ENCODE data around the gene DRC7. TPM values are rescaled to one million over a fixed set of nuclear protein-coding genes. Genes with fewer than 3 reads are reported as not detected.
A peak's percentile ranks its signal among the peaks of the same experiment; 100 is the strongest.

Gene DRC7
- total RNA-seq, 8 experiments from 2014 or later: 0.49 to 7.4 (median 0.63) TPM; not detected in 1

GRCh38 chr16:57672416-57672815 is 22.2 kb upstream of the DRC7 start:
- Histone ChIP-seq H3K27ac (no peak overlapping the region), H3K4me1 (replicated peaks in 1 of 2) (peaks cover 5 to 12% of the 10 kb centered on the region in 2 donors), H3K4me3 (no peak overlapping the region)
- WGBS, 10 experiments: 14 to 90% (median 53%) methylated on average over 2 to 3 of the region's 3 CpGs; no CpG with 5 or more reads in 2 of the 10 experiments
- ATAC-seq (replicated peaks in 6 of 8): no peak
- in situ Hi-C loops (cut with MboI; ENCODE audit: low pct_unique_long_range_greater_than_20kb in 2 of 9, low sequenced_read_pairs in 9 of 9, unreplicated experiment in 9 of 9): no loop called here

- WGBS, 10 experiments: 13 to 100% (median 77%) methylated on average over 1 to 2 of the region's 2 CpGs; no CpG with 5 or more reads in 2 of the 10 experiments
- H3K27ac ChIP-seq: no peak overlapping the region
- H3K4me1 ChIP-seq (replicated peaks in 1 of 2): peaks cover 1 to 8% of the 10 kb centered on the region in 2 donors
- no peak overlapping the region for H3K4me3 ChIP-seq
- in situ Hi-C loops (cut with MboI; ENCODE audit: low pct_unique_long_range_greater_than_20kb in 2 of 9, low sequenced_read_pairs in 9 of 9, unreplicated experiment in 9 of 9): no loop called here
- no peak for ATAC-seq (replicated peaks in 6 of 8)
These were observed 21.8 kb upstream of the DRC7 start for GRCh38 chr16:57672824-57673223.

GRCh38 chr16:57675741-57676551 is 18.7 kb upstream of the DRC7 start:
- Histone ChIP-seq H3K27ac (no peak overlapping the region), H3K4me1 (replicated peaks in 1 of 2) (peaks cover 4 to 24% of the 10 kb centered on the region in 2 donors), H3K4me3 (no peak overlapping the region)
- no peak for ATAC-seq (replicated peaks in 6 of 8)
- in situ Hi-C loops (cut with MboI; ENCODE audit: low pct_unique_long_range_greater_than_20kb in 2 of 9, low sequenced_read_pairs in 9 of 9, unreplicated experiment in 9 of 9): no loop called here
- WGBS, 10 experiments: 0 to 65% (median 31%) methylated on average over 1 to 9 of the region's 12 CpGs; no CpG with 5 or more reads in 2 of the 10 experiments

- WGBS, 10 experiments: 0 to 100% (median 77%) methylated on average over 1 to 4 of the region's 4 CpGs; no CpG with 5 or more reads in 1 of the 10 experiments
- in situ Hi-C loops (cut with MboI; ENCODE audit: low pct_unique_long_range_greater_than_20kb in 2 of 9, low sequenced_read_pairs in 9 of 9, unreplicated experiment in 9 of 9): no loop called here
- peaks cover 4 to 27% of the 10 kb centered on the region in 2 donors for H3K4me1 ChIP-seq (replicated peaks in 1 of 2)
- H3K27ac ChIP-seq: no peak overlapping the region
- no peak for ATAC-seq (replicated peaks in 6 of 8)
- no peak overlapping the region for H3K4me3 ChIP-seq
These were observed 18.0 kb upstream of the DRC7 start for GRCh38 chr16:57676553-57677085.

- peak in 5 of 8 experiments; percentile 17 to 68 (median 52) for ATAC-seq (replicated peaks in 6 of 8)
- Histone ChIP-seq H3K4me3 (no peak overlapping the region), H3K27ac (no peak overlapping the region), H3K4me1 (replicated peaks in 1 of 2) (peaks cover 4 to 28% of the 10 kb centered on the region in 2 donors)
- in situ Hi-C loops (cut with MboI; ENCODE audit: low pct_unique_long_range_greater_than_20kb in 2 of 9, low sequenced_read_pairs in 9 of 9, unreplicated experiment in 9 of 9): no loop called here
- WGBS, 10 experiments: 35 to 76% (median 63%) methylated on average over 4 to 6 of the region's 14 CpGs; no CpG with 5 or more reads in 4 of the 10 experiments
These were observed 16.8 kb upstream of the DRC7 start for GRCh38 chr16:57677622-57678369.

GRCh38 chr16:57679016-57679415 is 15.6 kb upstream of the DRC7 start:
- H3K4me3 ChIP-seq: no peak overlapping the region
- ATAC-seq (replicated peaks in 6 of 8): no peak
- H3K27ac ChIP-seq: no peak overlapping the region
- in situ Hi-C loops (cut with MboI; ENCODE audit: low pct_unique_long_range_greater_than_20kb in 2 of 9, low sequenced_read_pairs in 9 of 9, unreplicated experiment in 9 of 9): no loop called here
- 40 to 90% methylated on average over 1 to 3 of the region's 12 CpGs; no CpG with 5 or more reads in 8 of the 10 experiments for WGBS, 10 experiments
- peaks cover 4 to 36% of the 10 kb centered on the region in 2 donors for H3K4me1 ChIP-seq (replicated peaks in 1 of 2)

GRCh38 chr16:57679767-57680482 is 14.7 kb upstream of the DRC7 start:
- WGBS, 10 experiments: 60% methylated on average over 1 of the region's 7 CpGs; no CpG with 5 or more reads in 9 of the 10 experiments
- ATAC-seq (replicated peaks in 6 of 8): peak in 4 of 8 experiments; percentile 43 to 73 (median 64)
- in situ Hi-C loops (cut with MboI; ENCODE audit: low pct_unique_long_range_greater_than_20kb in 2 of 9, low sequenced_read_pairs in 9 of 9, unreplicated experiment in 9 of 9): no loop called here
- Histone ChIP-seq H3K4me1 (replicated peaks in 1 of 2) (peaks cover 4 to 36% of the 10 kb centered on the region in 2 donors), H3K4me3 (no peak overlapping the region), H3K27ac (peak overlapping the region in 1 of 2 donors; percentile 74)

GRCh38 chr16:57680842-57681375 is 13.7 kb upstream of the DRC7 start:
- in situ Hi-C loops (cut with MboI; ENCODE audit: low pct_unique_long_range_greater_than_20kb in 2 of 9, low sequenced_read_pairs in 9 of 9, unreplicated experiment in 9 of 9): no loop called here
- peaks cover 4 to 32% of the 10 kb centered on the region in 2 donors for H3K4me1 ChIP-seq (replicated peaks in 1 of 2)
- 35 to 100% (median 87%) methylated on average over 1 to 4 of the region's 5 CpGs; no CpG with 5 or more reads in 2 of the 10 experiments for WGBS, 10 experiments
- no peak for ATAC-seq (replicated peaks in 6 of 8)
- peak overlapping the region in 1 of 2 donors; percentile 74 for H3K27ac ChIP-seq
- H3K4me3 ChIP-seq: no peak overlapping the region

- H3K4me3 ChIP-seq: no peak overlapping the region
- 100% methylated on average over 1 to 3 of the region's 13 CpGs; no CpG with 5 or more reads in 8 of the 10 experiments for WGBS, 10 experiments
- no peak for ATAC-seq (replicated peaks in 6 of 8)
- H3K27ac ChIP-seq: no peak overlapping the region
- in situ Hi-C loops (cut with MboI; ENCODE audit: low pct_unique_long_range_greater_than_20kb in 2 of 9, low sequenced_read_pairs in 9 of 9, unreplicated experiment in 9 of 9): no loop called here
- H3K4me1 ChIP-seq (replicated peaks in 1 of 2): peaks cover 4 to 31% of the 10 kb centered on the region in 2 donors
These were observed 12.5 kb upstream of the DRC7 start for GRCh38 chr16:57681950-57682728.

- H3K4me1 ChIP-seq (replicated peaks in 1 of 2): peaks cover 4 to 31% of the 10 kb centered on the region in 2 donors
- H3K4me3 ChIP-seq: no peak overlapping the region
- ATAC-seq (replicated peaks in 6 of 8): peak in 7 of 8 experiments; percentile 4 to 86 (median 48)
- 50 to 100% (median 71%) methylated on average over 1 to 7 of the region's 11 CpGs for WGBS, 10 experiments
- in situ Hi-C loops (cut with MboI; ENCODE audit: low pct_unique_long_range_greater_than_20kb in 2 of 9, low sequenced_read_pairs in 9 of 9, unreplicated experiment in 9 of 9): no loop called here
- H3K27ac ChIP-seq: no peak overlapping the region
These were observed 11.6 kb upstream of the DRC7 start for GRCh38 chr16:57682809-57683635.

Data from motor neuron (in vitro differentiated cells).